NCI-H69 (cell line): ENCODE measurements around the gene PDLIM4.
A peak's percentile ranks its signal among the peaks of the same experiment; 100 is the strongest.

Source experiments
- DNase-seq: peaks from one replicate; lab custom pipeline; 2025; lab: John Stamatoyannopoulos, UW

PDLIM4 gene

DNA sequence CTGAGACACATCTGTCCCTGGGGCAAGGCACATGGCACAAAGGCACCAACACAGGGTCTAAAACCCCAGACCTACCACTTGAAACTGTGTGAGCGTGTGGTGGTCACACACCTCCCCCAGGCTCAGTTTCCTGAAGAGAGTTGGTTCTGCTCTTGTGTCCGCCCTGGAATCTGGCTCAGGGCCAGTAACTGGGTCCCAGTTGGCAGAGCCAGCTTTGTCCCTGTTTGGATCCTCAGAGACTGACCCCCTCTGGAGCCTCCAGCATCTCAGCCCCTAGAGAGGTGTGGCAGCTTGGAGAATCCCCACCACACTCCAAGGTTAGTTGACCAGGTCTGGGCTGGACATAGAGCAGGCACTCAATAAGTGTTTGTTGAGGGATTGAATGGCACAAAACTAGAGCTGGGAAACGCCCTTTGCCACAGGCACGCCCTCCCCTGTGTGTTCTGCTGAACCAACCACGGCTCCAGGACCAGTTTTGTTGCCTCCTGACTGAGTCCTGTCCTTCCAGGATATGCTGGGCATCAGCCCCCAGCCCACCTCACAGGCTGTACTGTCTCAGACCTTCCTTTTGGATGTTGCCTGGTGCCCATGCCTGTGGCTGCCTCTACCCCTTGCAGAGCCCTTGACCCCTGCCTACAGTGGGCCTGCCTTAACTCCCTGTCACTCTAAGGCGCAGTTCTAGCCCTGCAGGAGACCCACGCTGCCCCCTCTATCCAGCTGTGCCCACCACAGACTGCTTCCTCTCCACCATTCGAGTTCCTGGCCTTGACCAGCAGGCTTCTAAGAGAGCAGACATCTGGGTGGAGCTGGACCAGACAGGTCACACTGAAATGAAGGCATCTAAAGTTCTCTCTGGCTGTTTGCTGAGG is 3.8 kb upstream of the PDLIM4 start:
- peak; percentile 71 for DNase-seq

DNA sequence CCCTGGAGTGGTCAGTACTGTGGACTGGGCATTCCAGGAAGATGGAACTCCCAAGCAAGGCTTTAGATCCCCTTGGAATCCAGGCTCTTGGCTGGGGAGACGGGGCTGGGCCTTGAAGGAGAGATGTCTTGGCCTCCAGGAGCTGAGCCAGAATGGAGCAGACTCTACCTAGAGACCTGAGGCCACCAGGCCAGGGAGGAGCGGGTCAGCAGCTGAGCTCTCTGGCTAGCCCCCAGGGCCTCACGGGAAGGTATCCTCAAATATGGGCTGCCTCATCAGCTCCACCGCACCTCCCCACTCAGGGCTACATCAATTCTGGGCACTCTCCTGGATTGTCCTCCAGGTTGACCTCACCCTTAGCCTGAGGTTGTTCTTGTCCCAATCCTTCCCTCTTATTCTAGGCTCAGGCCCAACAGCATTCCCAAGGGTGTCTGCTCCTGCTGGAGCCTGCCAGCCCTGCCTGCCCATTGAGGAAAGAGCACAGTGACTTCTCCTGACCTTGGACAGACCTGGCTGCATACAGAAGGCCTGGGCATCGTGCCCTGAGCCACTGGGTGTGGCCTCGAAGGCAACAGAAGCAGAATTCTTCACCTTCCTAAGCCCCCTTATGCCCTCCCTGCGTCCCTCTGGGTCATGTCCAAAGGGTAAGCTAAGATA is 3.0 kb upstream of the PDLIM4 start:
- peak; percentile 27 for DNase-seq

DNA sequence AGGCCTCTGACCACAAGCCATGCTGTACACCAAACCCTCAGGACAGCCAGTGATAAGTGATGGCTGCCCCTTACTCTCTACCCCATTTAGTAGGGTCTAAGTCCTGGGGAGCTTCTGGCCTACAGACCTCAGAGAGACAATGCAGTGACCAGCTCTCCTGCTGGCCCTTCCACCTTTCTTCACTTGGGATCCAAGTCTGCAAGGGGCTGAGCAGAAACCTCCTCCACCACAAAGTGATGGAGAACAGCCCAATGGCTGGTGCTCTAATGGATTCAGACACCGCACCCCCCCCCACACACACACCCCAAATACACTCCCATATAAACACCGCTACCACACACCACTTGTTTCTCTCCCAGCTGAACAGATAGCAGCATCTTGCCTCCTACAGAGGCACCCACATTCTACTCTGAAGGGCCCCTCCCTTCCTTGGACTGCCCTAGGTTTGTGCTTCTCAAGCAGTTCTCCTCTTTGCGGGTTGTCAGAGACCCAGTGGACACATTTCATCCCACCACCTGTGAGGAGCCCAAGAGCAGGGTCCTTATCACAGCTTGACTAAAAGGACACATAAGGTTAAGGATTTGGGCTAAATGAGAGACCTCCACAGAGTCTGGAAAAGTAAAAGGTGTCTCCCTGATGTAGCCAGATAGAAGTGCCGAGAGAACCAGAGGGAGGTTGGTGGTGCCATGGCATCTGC is 1.3 kb upstream of the PDLIM4 start:
- no peak for DNase-seq

DNA sequence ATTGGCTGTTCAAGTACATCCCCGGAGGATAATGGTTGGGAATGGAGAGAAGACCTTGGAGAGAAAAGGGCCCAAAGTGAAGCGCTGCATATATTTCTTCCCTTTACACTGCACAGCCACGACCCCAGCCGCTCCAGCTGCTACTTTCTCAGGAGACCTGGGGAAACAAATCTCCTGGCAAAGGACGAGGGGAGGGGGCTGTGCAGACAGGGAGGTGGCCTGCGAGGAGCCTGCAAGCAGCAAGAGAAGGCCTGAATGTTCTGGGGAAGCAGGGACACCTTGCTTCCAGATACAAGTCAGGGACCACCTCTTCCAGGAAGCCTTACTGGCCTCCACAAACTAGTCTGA is 739 bp upstream of the PDLIM4 start:
- no peak for DNase-seq

DNA sequence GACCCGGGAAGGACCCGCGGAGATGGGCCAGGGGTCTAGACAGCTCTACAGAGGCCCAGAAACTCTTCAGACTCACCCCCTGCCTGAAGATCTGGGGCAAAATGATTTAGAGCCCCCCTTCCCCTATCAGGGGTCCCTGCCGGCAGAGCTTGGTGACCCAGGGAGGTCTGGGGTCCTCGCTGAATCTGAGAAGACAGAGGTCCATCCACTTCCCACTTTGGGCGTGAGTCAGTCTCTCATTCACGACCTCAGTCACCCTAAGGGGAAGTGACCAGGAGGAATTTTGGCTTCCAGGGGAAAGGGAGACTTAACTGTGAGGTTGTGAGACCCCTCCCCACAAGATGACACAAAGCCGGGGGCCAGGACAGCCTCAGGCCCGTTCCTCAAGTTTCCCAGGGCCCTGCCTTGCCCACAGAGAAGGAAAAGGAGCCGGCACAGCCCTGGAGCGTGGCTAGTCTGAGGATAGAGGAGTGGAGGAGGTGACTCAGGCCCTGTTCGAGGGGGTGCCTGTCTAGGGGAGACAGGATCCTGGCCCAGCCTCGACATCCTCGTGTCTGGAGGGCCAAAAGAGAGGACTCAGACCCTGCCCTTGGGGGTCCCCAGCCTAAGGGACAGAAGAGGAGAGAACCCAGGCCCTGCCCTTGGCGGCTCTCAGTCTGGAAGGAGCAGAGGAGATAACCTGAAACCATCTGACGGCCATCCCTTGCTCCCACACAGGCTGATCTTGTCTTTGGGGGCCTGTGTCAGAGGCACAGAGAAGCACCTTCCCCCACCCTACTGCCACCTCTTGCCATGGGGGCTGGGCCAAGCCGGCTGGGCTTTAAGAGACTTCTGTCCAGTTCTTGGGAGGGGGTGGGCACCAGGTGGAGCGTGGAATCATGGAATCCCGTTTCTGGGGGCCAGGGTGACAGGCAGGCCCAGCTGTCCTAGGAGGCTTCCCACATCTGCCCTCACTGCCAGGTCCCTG is 889 bp downstream of the PDLIM4 start:
- no peak for DNase-seq

DNA sequence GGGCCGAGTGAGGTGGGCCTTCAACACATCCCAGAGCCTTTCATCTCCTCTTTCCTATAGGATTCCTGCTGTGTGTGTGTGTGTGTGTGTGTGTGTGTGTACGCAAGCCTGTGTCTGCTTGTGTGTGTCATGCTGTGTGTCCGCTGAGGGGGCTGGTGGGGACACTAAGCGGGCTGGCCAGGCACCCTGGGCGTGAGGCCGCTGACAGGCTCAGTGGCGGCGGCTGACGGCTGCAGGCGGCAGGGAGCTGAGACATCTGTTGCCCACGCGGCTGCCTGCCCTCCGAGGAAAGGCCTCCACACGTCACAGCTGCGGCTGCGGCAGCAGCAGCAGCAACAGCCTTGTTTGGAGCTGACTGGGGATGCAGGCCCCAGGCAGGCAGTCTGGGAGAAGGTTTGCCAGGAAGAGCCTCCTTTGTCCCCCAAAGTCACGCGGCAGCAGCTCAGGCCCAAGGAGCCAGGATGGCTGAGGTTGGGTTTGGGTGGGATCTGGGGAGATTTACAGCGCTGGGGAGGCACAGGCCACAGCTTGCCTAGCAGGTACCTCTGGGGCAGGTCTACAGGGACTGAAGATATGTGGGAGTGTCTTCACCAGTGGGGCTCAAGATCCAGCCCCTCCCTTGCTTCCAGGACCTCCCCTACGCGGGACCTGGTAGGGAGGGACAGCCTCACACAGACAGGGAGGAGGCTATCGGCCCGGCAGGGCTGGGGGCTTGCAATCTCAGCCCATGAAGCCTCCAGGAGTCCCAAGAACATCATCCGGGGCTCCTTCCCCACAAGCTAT is 1.8 kb downstream of the PDLIM4 start:
- DNase-seq: peak; percentile 53

DNA sequence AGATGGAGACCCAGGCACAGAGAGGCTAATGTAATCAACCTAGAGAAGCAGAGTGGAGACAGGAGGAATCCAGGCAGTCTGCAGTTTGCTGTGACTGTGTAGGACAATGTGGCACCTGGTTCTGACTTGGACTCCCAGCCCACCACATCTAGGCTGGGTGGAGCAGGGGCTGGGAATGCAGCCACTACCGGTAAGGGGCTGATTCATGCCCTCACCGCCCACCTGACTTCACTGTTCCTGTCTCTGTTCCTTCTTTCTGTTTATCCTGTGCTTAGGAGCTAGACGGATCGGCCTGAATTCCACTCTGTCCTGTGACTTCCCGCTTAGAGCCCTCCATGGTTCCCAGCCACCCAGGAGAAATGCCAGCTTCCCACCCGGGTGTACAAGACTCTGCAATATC is 2.6 kb downstream of the PDLIM4 start:
- DNase-seq: no peak

DNA sequence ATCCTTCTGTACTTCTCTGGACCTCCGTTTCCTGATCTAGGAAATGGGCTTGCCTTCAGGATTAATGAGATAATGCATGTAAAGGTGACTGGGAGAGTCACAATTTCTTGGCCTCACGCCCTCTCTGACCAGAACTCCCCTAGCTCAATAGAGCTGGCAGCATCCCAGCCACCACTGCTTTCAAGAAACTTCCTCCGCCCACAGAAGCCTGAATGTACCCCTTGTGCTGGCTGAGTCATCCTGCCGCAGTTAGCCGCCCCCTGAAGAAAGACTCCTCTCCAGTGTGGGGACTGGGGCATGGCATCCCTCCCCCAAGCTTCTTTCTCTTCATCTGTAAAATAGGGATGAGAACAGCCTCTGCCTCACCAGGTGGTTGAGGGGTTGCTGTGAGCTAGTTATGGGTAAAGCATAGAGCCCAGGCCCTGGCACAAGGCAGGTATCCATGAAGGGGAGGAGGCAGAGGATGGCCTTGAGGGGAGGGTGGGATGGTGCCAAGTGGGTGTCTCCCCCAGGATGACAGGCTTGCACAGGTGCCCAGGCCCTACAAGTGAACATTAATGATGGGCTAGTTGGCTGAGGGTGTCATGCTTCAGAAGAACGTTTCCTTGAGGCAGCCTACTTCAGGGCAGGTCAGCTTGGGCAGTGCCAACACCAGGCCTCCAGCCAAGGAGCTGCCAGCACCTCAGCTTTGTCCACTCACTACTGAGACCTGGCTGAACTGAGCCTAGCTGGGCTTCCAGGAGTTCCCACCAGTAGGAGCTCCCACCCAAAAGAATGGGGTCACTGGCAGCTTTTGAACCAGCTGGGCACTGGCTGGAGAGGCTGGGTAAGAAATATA is 3.4 kb downstream of the PDLIM4 start:
- peak; percentile 51 for DNase-seq

DNA sequence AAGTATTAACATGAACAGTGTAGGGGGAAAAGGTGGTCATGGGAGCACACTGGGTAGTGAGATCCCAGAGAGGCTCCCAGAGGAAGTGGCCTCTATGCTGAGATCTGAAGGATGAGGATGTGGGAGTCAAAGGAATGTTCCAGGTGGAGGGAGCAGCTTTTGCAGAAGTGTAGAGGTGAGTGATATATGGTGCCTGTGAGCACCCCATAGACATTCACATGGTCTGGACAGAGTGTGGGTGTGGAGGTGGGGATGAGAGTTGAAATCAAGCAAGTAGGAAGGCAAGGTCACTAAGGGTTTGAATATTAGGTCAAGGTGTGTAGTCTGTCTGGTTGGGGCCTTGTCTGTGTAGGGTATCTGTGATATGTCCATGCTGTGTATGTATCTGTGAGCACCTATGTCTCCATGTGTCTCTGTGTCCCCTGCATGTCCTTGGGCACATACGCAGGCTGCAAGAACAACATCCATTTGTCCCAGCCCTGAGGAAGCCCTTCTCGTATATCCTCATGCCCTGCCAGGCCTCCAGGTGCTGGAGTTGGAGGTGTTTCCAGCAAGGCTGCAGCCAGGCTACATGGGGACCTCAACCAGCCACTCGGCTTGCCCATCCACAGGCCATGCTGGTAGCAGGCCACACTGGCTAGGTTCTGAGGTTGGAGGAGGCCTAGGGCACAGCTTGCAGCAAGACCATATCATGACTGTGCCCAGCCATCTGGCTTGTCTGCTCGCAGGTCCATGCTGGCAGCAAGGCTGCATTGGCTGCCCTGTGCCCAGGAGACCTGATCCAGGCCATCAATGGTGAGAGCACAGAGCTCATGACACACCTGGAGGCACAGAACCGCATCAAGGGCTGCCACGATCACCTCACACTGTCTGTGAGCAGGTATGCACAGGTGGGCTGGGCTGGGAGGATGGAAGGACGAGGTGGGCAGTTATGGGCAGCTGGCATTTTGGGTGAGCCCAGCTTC is 4.7 kb downstream of the PDLIM4 start:
- DNase-seq: no peak

DNA sequence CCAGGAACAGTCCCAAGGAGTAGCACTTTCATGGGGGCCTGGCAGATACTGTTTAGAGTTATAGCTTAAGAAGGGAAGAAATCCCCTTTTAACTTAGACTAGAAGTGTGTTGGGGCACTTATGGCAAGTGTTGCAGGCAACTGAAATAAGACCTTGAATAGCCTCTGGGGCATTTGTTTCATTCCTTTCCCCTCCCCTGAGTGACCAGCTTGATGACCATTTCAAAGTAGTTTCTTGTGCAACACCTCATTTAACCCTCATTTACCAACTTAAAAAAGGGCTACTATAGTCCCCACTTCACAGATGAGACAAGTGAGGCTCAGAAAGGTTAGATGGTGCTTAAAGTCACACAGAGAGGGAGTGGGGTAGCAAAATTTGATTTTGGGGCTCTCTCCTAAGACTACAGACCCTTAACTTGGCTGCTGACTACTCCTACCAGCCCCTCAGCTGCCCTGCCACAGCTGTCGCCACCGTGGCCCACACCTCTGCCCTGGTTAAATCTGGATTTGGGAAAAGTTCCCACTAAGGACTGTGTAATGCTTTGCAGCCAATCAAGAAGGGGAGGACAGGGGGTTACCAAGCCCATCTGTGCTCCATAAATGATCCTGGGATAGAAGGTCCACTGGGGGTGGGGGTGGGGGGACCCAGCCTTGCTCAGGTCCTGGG is 5.5 kb downstream of the PDLIM4 start:
- DNase-seq: no peak

DNA sequence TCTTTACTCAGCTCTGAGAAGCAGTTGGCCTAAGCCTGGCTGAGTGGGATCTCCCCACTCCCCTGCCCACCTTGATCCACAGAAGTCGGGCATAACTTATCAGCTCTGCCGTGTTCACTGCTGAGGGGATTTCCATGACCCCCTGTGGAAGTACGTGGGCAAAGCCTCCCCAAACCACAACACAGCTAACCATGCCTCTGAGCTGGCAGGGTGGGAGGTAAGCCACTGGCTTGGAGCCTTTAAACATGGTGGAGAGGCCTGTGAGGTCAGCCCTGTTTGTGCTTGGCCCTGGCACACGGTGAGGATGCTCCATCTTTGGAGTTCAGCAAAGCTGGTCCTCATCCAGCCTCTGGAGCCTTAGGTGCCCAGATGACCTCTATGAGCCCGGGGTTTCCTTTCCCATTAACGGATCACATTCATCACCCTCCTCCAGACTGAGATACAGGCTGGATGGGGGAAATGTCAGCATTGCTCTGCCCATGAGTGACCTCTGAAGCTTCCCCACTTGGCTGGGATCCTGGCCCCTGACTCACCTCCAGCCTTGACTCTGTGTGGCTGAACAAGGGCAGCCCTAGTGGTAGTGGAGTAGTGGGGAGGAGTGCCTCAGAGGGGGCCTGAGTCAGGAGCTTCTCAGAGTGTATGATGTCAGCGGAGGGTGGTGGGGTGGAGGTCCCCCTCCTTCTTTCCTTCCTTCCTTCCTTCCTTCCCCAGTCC is 6.2 kb downstream of the PDLIM4 start:
- DNase-seq: no peak

DNA sequence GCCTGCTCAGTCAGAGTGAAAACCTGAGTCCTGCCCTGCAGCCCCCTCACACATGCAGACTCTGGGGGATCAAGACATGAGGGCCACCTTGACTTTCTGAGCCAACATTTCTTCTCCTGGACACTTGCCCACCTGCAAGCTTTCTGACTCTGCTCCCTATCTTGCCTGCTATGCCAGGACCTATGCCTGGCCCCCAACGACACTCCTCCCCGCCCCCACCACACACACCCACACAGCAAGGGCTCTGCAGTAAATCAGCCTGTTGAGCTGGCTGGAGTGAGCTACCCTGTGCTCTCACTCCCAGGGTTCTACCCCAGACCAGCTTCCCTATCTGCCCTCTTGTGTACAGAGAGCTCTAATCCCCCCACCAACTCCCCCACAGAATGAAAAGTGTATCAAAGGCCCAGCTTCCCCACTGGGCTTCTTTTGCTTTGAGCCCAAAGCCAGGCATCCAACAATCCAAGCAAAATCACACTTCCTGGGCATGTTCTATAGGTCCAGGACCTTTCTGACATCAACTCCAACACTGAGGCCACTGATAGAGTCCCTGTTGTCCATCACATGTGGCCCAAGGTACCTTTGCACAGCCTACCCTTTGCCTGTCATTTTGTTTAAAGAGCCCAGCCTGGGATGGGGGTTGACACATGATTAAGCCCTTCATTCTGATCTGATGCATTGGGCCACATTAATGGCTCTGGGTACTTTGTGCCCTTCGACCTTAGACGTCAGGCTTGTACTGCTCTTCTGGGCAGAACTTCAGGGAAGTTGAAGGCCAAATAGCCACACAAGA is 7.2 kb downstream of the PDLIM4 start:
- DNase-seq: no peak

DNA sequence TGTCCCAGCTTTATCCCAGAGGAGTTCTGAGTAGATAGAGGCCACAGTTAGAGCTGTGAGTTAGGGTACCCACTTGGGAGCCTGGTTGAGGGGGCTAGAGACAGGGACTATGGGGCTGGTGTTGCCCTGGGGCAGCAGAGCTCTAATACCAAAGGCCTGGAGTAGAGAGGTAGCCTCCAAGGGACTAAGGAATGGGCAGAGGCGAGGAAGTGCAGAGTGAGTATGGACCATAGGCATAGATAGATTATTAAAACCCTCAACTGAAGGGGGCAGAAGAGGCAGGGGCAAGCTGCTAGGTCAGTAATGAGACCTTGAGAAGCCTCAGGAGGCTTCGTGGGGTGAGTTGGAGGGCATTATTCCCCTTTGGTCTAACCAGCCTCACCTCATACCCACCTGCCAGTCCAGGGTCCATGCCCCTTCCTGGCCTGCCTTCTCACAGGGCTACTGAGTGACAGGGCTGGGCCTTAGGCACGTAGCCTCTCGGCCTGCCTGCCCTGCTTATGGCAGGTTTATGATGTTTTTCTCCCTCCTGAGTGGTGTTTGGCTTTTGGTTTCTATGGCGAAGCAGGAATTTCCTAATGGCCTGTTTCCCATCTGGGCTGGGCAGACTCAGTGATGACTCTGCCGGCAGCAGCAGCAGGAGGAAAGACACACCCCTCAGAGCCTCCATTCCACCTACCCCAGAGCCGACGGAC is 8.0 kb downstream of the PDLIM4 start:
- peak; percentile 58 for DNase-seq

DNA sequence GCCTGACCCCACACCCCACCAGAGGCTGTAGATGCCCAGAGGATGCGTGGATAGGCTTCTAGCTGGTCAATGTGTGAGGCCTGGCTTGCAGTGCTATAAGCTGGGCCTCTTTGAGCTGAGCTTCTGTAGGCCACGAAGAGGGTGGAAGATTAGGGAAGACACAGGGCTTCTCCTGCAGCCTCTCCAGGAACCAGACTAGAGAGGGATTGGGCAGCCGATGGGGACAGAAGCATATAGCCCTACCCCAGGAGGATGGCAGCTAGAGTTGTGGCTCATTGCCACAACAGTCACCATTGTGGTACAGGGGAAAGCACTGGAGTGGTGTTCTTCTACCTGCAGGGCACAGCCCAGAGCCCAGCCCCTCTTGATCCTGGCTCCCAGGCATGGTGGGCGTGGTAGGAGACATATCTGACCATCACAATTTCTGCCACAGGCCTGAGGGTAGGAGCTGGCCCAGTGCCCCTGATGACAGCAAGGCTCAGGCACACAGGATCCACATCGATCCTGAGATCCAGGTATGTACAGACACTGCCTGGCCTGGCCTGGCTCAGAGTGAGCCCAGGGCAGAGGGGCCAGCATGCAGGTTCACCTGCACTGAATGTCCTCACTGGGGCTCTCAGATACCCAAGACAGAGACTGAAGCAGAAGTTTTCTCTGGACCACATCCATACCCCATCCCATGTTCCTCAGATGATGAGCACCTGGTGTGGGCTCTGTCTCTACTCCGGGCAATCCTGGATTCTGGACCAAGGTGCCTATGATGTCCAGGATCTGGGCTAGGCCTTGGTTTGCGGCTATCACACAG is 8.7 kb downstream of the PDLIM4 start:
- no peak for DNase-seq

DNA sequence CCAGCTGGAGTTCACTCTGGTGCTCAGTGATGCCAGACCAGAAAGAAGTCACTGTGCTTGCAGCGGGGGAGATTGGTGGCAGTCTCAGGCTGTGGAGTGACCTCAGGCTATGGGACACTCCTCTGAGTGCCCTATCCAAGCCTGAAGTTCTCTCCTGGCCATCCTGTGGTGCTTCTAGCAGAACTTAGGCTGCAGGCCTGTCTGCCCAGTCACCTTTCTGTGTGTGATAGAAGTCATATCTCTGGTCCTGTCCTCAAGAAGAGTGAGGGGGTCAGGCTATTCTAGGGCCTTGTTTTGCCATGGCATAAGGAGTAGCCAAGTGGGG is 9.3 kb downstream of the PDLIM4 start:
- no peak for DNase-seq
